Measurements from ENCODE around the gene FHIT. TPM values are rescaled to one million over a fixed set of nuclear protein-coding genes. Genes with fewer than 3 reads are reported as not detected.

FHIT gene
- total and polyA plus RNA-seq, 11 donors: 4.2 to 26.8 (median 16.5) TPM

- Histone ChIP-seq H3K9me3 (no peaks in the 10 kb centered on the region), H3K27ac (no peak overlapping the region), H3K4me1 (peaks cover 0 to 7% (median 0%) of the 10 kb centered on the region in 12 donors), H3K36me3 (no peaks in the 10 kb centered on the region), H3K4me3 (no peak overlapping the region), H3K27me3 (no peaks in the 10 kb centered on the region)
- ATAC-seq (no peak), DNase-seq (no peak)
- WGBS, 4 donors: 24 to 44% (median 31%) methylated on average over 4 of the region's 4 CpGs
- intact Hi-C loops (cut with DNase I): no loop called here
- TF ChIP-seq POLR2A (IDR thresholded peaks at IDR 0.05) (no peak), CTCF (IDR thresholded peaks at IDR 0.05) (no peak)
These were observed 66.3 kb downstream of the FHIT start for GRCh38 chr3:61184956-61185355.

- H3K27ac ChIP-seq: no peak overlapping the region
- H3K4me3 ChIP-seq: no peak overlapping the region
- no peak for ATAC-seq
- no peaks in the 10 kb centered on the region for H3K9me3 ChIP-seq
- no peaks in the 10 kb centered on the region for H3K27me3 ChIP-seq
- no peaks in the 10 kb centered on the region for H3K36me3 ChIP-seq
- intact Hi-C loops (cut with DNase I): no loop called here
- H3K4me1 ChIP-seq: peaks cover 0 to 7% (median 0%) of the 10 kb centered on the region in 12 donors
- no peak for DNase-seq
- no peak for TF ChIP-seq CTCF (IDR thresholded peaks at IDR 0.05)
- no peak for TF ChIP-seq POLR2A (IDR thresholded peaks at IDR 0.05)
These were observed 68.6 kb downstream of the FHIT start for GRCh38 chr3:61182662-61183061.

GRCh38 chr3:61181874-61182273, 69.4 kb downstream of the FHIT start:
- intact Hi-C loops (cut with DNase I): no loop called here
- H3K27me3 ChIP-seq: no peaks in the 10 kb centered on the region
- WGBS, 4 donors: 79 to 92% (median 85%) methylated on average over 2 of the region's 2 CpGs
- DNase-seq (no peak), ATAC-seq (no peak)
- TF ChIP-seq POLR2A (IDR thresholded peaks at IDR 0.05): no peak
- no peak for TF ChIP-seq CTCF (IDR thresholded peaks at IDR 0.05)
- H3K4me3 ChIP-seq: no peak overlapping the region
- H3K4me1 ChIP-seq: peaks cover 0 to 7% (median 0%) of the 10 kb centered on the region in 12 donors
- H3K36me3 ChIP-seq: no peaks in the 10 kb centered on the region
- H3K9me3 ChIP-seq: no peaks in the 10 kb centered on the region
- no peak overlapping the region for H3K27ac ChIP-seq

GRCh38 chr3:61180206-61180605, 71.0 kb downstream of the FHIT start:
- Histone ChIP-seq H3K9me3 (no peaks in the 10 kb centered on the region), H3K27me3 (no peaks in the 10 kb centered on the region), H3K36me3 (no peaks in the 10 kb centered on the region), H3K27ac (no peak overlapping the region), H3K4me1 (peaks cover 0 to 4% (median 0%) of the 10 kb centered on the region in 12 donors), H3K4me3 (no peak overlapping the region)
- ATAC-seq (no peak), DNase-seq (no peak)
- TF ChIP-seq POLR2A (IDR thresholded peaks at IDR 0.05): no peak
- TF ChIP-seq CTCF (IDR thresholded peaks at IDR 0.05): no peak
- intact Hi-C loops (cut with DNase I): no loop called here
- WGBS, 4 donors: 50 to 71% (median 60%) methylated on average over 2 of the region's 2 CpGs
